Astrocyte (in vitro differentiated cells and primary cell): ENCODE results near the gene CRACDL. TPM values are rescaled to one million over a fixed set of nuclear protein-coding genes. Genes with fewer than 3 reads are reported as not detected.

Experiments
- DNase-seq: peaks from one replicate; pipeline ENCODE4 v3.0.0-alpha.2; 2010; ENCODE audit warnings: low read depth
- FAIRE-seq: peaks from 2 replicates; lab custom pipeline; 2011; peaks lifted over from hg19 to GRCh38; lab: Jason Lieb, UNC
- H2AFZ ChIP-seq: 2 replicates; pipeline ENCODE4 v1.6.0; 2012; ENCODE audit warnings: low read depth, low read length, inconsistent platforms
- H3K27ac ChIP-seq: 2 replicates; pipeline ENCODE4 v1.5.1; 2011; ENCODE audit warnings: low read depth, low read length, inconsistent platforms
- H3K27me3 ChIP-seq: 2 replicates; pipeline ENCODE4 v1.6.0; 2011; ENCODE audit warnings: low read length, inconsistent platforms; ENCODE audit not compliant: insufficient read depth
- H3K36me3 ChIP-seq: 2 replicates; pipeline ENCODE4 v1.5.1; 2011; ENCODE audit warnings: low read length, inconsistent platforms; ENCODE audit not compliant: insufficient read depth
- H3K4me1 ChIP-seq: 2 replicates; pipeline ENCODE4 v1.5.1; 2011; ENCODE audit warnings: low read length, inconsistent platforms; ENCODE audit not compliant: insufficient read depth
- H3K4me2 ChIP-seq: 2 replicates; pipeline ENCODE4 v1.6.0; 2012; ENCODE audit warnings: low read length, inconsistent platforms
- H3K4me3 ChIP-seq: 2 replicates; pipeline ENCODE4 v1.5.1; 2011; ENCODE audit warnings: low read depth, mild to moderate bottlenecking, low read length, inconsistent platforms; ENCODE audit not compliant: insufficient read depth
- H3K79me2 ChIP-seq: 2 replicates; pipeline ENCODE4 v1.6.0; 2012; ENCODE audit warnings: mild to moderate bottlenecking, low read length, inconsistent platforms; ENCODE audit not compliant: insufficient read depth
- H3K9ac ChIP-seq: 2 replicates; pipeline ENCODE4 v1.6.0; 2012; ENCODE audit warnings: mild to moderate bottlenecking, low read length, inconsistent platforms
- H3K9me3 ChIP-seq: 2 replicates; pipeline ENCODE4 v1.5.1; 2012; ENCODE audit warnings: low read depth, mild to moderate bottlenecking, low read length, inconsistent platforms; ENCODE audit not compliant: insufficient read depth
- H4K20me1 ChIP-seq: 2 replicates; pipeline ENCODE4 v1.6.0; 2012; ENCODE audit warnings: low read length, inconsistent platforms; ENCODE audit not compliant: insufficient read depth
- H3K27ac Mint-ChIP-seq: one replicate; pipeline ENCODE4 v1.8.0; 2021; ENCODE audit warnings: mild to moderate bottlenecking, mixed read lengths; ENCODE audit not compliant: unreplicated experiment
- H3K27me3 Mint-ChIP-seq: one replicate; pipeline ENCODE4 v1.8.0; 2021; ENCODE audit warnings: low read depth, mixed read lengths; ENCODE audit not compliant: unreplicated experiment
- H3K36me3 Mint-ChIP-seq: one replicate; pipeline ENCODE4 v1.8.0; 2021; ENCODE audit warnings: low read depth, mixed read lengths; ENCODE audit not compliant: unreplicated experiment
- H3K4me1 Mint-ChIP-seq: one replicate; pipeline ENCODE4 v1.8.0; 2021; ENCODE audit warnings: low read depth, mixed read lengths; ENCODE audit not compliant: unreplicated experiment
- H3K4me3 Mint-ChIP-seq: one replicate; pipeline ENCODE4 v1.8.0; 2021; ENCODE audit warnings: mild to moderate bottlenecking, moderate library complexity, mixed read lengths; ENCODE audit not compliant: unreplicated experiment
- H3K9me3 Mint-ChIP-seq: one replicate; pipeline ENCODE4 v1.8.0; 2021; ENCODE audit warnings: mild to moderate bottlenecking, mixed read lengths; ENCODE audit not compliant: unreplicated experiment
- CTCF ChIP-seq: IDR thresholded peaks from 2 replicates; pipeline ENCODE4 v1.5.1; 2011; ENCODE audit warnings: low read depth, mild to moderate bottlenecking, inconsistent platforms, low read length, moderate library complexity; ENCODE audit not compliant: insufficient read depth
- EZH2 ChIP-seq: IDR thresholded peaks from 2 replicates; pipeline ENCODE4 v1.6.1; 2012; ENCODE audit warnings: mild to moderate bottlenecking, low read length, inconsistent platforms; ENCODE audit not compliant: insufficient read depth
- total RNA-seq: library from RNA; stranded (reverse); gene quantifications from 2 replicates; pipeline ENCODE4 v1.2.1, GENCODE V29; 2021

The CRACDL gene
- total RNA-seq, 1 donor from 2014 or later, result 1.8 TPM

- DNase-seq (peak; percentile 23), FAIRE-seq (no peak)
- Histone ChIP-seq H3K27me3 (peaks cover 2% of the 10 kb centered on the region), H3K27ac (no peak overlapping the region), H3K79me2 (no peaks in the 10 kb centered on the region), H2AFZ (no peak overlapping the region), H3K9me3 (no peaks in the 10 kb centered on the region), H3K9ac (no peak overlapping the region), H3K4me2 (no peak overlapping the region), H3K36me3 (no peaks in the 10 kb centered on the region), H3K4me3 (no peak overlapping the region), H4K20me1 (no peaks in the 10 kb centered on the region), H3K4me1 (no peaks in the 10 kb centered on the region)
- peaks cover 4% of the 10 kb centered on the region for H3K27me3 Mint-ChIP-seq
- H3K4me3 Mint-ChIP-seq, result no peak overlapping the region
- H3K9me3 Mint-ChIP-seq, result no peaks in the 10 kb centered on the region
- H3K36me3 Mint-ChIP-seq, result no peaks in the 10 kb centered on the region
- H3K4me1 Mint-ChIP-seq, result peaks cover 12% of the 10 kb centered on the region
- no peak overlapping the region for H3K27ac Mint-ChIP-seq
- TF ChIP-seq EZH2, result no peak
- no peak for TF ChIP-seq CTCF
Measured at GRCh38 chr2:98839292-98839691, 96.7 kb downstream of the CRACDL start.

DNA sequence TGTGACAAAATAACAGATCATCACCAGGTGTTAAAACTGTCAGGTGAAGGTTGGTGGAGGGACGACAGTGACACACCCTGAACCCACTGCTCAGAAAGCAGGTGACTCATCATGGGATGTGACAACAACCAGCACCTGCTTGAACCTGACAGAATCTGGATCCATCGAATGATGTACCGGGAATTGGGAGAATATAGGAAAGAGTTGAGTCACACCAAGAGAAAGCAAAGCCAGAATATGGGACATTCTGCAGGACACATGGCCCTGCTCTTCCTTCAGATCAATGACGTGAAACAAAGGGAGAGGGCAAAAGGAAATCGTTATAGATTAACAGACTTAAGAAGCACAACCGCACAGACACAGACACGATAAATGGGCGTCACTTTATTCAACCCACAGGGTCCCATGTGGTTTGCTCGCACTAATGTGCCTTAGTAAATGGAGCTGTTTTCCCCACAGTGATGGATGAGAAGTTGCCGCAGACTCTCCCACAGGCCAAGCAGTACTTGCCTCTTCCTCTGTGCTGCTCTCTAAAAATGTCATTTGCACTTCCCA, 100.1 kb downstream of the CRACDL start:
- no peaks in the 10 kb centered on the region for H3K4me1 ChIP-seq
- no peaks in the 10 kb centered on the region for H3K36me3 ChIP-seq
- H3K79me2 ChIP-seq, result no peaks in the 10 kb centered on the region
- no peak overlapping the region for H3K4me3 ChIP-seq
- no peaks in the 10 kb centered on the region for H3K36me3 Mint-ChIP-seq
- no peak overlapping the region for H3K4me2 ChIP-seq
- no peak overlapping the region for H3K9ac ChIP-seq
- no peak overlapping the region for H3K27ac Mint-ChIP-seq
- TF ChIP-seq CTCF (no peak), EZH2 (no peak)
- H3K27me3 ChIP-seq, result peaks cover 2% of the 10 kb centered on the region
- FAIRE-seq (no peak), DNase-seq (no peak)
- no peak overlapping the region for H3K4me3 Mint-ChIP-seq
- H3K4me1 Mint-ChIP-seq, result peaks cover 9% of the 10 kb centered on the region
- H2AFZ ChIP-seq, result no peak overlapping the region
- peaks cover 9% of the 10 kb centered on the region for H3K27me3 Mint-ChIP-seq
- no peak overlapping the region for H3K27ac ChIP-seq
- H3K9me3 ChIP-seq, result no peaks in the 10 kb centered on the region
- H3K9me3 Mint-ChIP-seq, result no peaks in the 10 kb centered on the region
- no peaks in the 10 kb centered on the region for H4K20me1 ChIP-seq

DNA sequence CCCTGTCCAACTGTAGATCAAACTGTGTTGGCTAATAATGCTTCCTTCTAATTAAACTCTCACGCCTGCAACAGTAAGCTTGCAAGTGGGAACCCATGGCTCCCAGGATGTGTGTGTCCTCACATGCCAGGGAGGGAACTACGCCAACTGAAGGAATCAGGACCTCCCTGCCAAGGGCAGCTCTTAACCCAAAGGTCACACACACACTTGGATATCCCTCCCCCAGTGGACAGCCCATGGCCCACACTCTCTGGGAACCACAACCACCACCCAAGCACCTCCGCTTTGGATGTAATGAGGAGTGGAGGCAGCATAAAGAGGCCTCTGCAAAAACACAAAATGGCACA, 102.1 kb downstream of the CRACDL start:
- Histone ChIP-seq H3K4me3 (no peak overlapping the region), H3K9me3 (no peaks in the 10 kb centered on the region), H3K4me1 (no peaks in the 10 kb centered on the region), H3K36me3 (no peaks in the 10 kb centered on the region), H3K27ac (no peak overlapping the region), H4K20me1 (no peaks in the 10 kb centered on the region), H2AFZ (no peak overlapping the region), H3K4me2 (no peak overlapping the region), H3K9ac (no peak overlapping the region), H3K79me2 (no peaks in the 10 kb centered on the region), H3K27me3 (peaks cover 2% of the 10 kb centered on the region)
- H3K4me1 Mint-ChIP-seq, result peaks cover 2% of the 10 kb centered on the region
- H3K4me3 Mint-ChIP-seq, result no peak overlapping the region
- DNase-seq, result no peak
- H3K27ac Mint-ChIP-seq, result no peak overlapping the region
- TF ChIP-seq EZH2 (no peak), CTCF (no peak)
- peaks cover 15% of the 10 kb centered on the region for H3K27me3 Mint-ChIP-seq
- no peaks in the 10 kb centered on the region for H3K36me3 Mint-ChIP-seq
- no peaks in the 10 kb centered on the region for H3K9me3 Mint-ChIP-seq
- FAIRE-seq, result no peak
